Fibroblast of skin of left quadriceps (primary cell): Measurements from ENCODE around the gene CAPN5.
"Not testable (repeated sequence)": the region's sequence is repeated elsewhere in the genome, so short reads cannot be mapped to it uniquely, and the experiment has no call there.

ENCODE experiments used
- DNase-seq, 2 experiments: peaks; one replicate each; pipeline ENCODE4 v3.0.0-alpha.2; 2013; ENCODE audit warnings: low read depth in 2 of 2

The CAPN5 gene

GRCh38 chr11:77066229-77067042 is at the start of gene CAPN5:
Gene CAPN5 (plus strand): TSS chr11:77066971. CDS start chr11:77084887, 17,916 bp downstream.
- peak; percentile 84 to 87 for DNase-seq

- not testable (repeated sequence) for DNase-seq
Measured at GRCh38 chr11:77018396-77018924, 48.3 kb upstream of the CAPN5 start.

- no peak for DNase-seq
Measured at GRCh38 chr11:77019976-77020595, 46.7 kb upstream of the CAPN5 start.

- no peak for DNase-seq
Measured at GRCh38 chr11:77020734-77021133, 46.0 kb upstream of the CAPN5 start.

GRCh38 chr11:77024745-77025144 is 42.0 kb upstream of the CAPN5 start:
- DNase-seq: no peak

GRCh38 chr11:77026221-77026620 is 40.5 kb upstream of the CAPN5 start:
- DNase-seq: no peak

- no peak for DNase-seq
Measured at GRCh38 chr11:77026743-77027142, 40.0 kb upstream of the CAPN5 start.

- peak in 1 of 2 experiments; percentile 6 for DNase-seq
Measured at GRCh38 chr11:77027275-77027674, 39.5 kb upstream of the CAPN5 start.

GRCh38 chr11:77029829-77030228 is 36.9 kb upstream of the CAPN5 start:
- DNase-seq: no peak

GRCh38 chr11:77030834-77031414 is 35.8 kb upstream of the CAPN5 start:
- DNase-seq: no peak

GRCh38 chr11:77031599-77031998 is 35.2 kb upstream of the CAPN5 start:
- DNase-seq: no peak

- DNase-seq: no peak
Measured at GRCh38 chr11:77035039-77035438, 31.7 kb upstream of the CAPN5 start.

GRCh38 chr11:77035580-77035979 is 31.2 kb upstream of the CAPN5 start:
- no peak for DNase-seq

GRCh38 chr11:77036398-77036797 is 30.4 kb upstream of the CAPN5 start:
- no peak for DNase-seq

- no peak for DNase-seq
Measured at GRCh38 chr11:77037057-77037456, 29.7 kb upstream of the CAPN5 start.

GRCh38 chr11:77038029-77038824 is 28.5 kb upstream of the CAPN5 start:
- no peak for DNase-seq

- DNase-seq: no peak
Measured at GRCh38 chr11:77038825-77039326, 27.9 kb upstream of the CAPN5 start.

- no peak for DNase-seq
Measured at GRCh38 chr11:77039491-77040400, 27.0 kb upstream of the CAPN5 start.

GRCh38 chr11:77040401-77040777 is 26.4 kb upstream of the CAPN5 start:
- no peak for DNase-seq

GRCh38 chr11:77040889-77041288 is 25.9 kb upstream of the CAPN5 start:
- DNase-seq: no peak
